WTC11 (cell line): ENCODE results near the gene TPK1.

Source experiments
- CTCF ChIP-seq: fragments of 200-600 bp; IDR thresholded peaks from 2 replicates; pipeline ENCODE4 v1.8.0; 2022; ENCODE audit warnings: antibody characterized with exemption
- E2F1 ChIP-seq: sonication (generic); formaldehyde crosslinking; IDR thresholded peaks from 2 replicates; pipeline ENCODE4 v1.8.0; 2022; ENCODE audit warnings: mild to moderate bottlenecking, missing genetic modification reagents
- JUN ChIP-seq: sonication (generic); formaldehyde crosslinking; IDR thresholded peaks from 2 replicates; pipeline ENCODE4 v1.8.0; 2023; ENCODE audit warnings: mild to moderate bottlenecking, missing genetic modification reagents
- ZNF671 ChIP-seq: fragments of 250-450 bp; sonication (Bioruptor Pico); IDR thresholded peaks from 2 replicates; pipeline ENCODE4 v1.8.0; 2021; ENCODE audit warnings: mild to moderate bottlenecking

GRCh38 chr7:144587701-144588100, 248.2 kb downstream of the TPK1 start:
- TF ChIP-seq JUN (CRISPR knock-in tag): no peak
- no peak for TF ChIP-seq CTCF
- TF ChIP-seq ZNF671 (CRISPR knock-in tag): no peak
- no peak for TF ChIP-seq E2F1 (CRISPR knock-in tag)
